Upper lobe of left lung (tissue), 6 donors: ENCODE results near the gene FGF3. TPM values are rescaled to one million over a fixed set of nuclear protein-coding genes. Genes with fewer than 3 reads are reported as not detected.

Experiments used
- ATAC-seq, 2 donors: fragments of 200-7000 bp; cut with Tn5 transposase; one replicate each; pipeline ENCODE4 v1.9.1; 2022; ENCODE audit warnings: mild to moderate bottlenecking in 2 of 2, moderate library complexity in 2 of 2; ENCODE audit not compliant: low FRiP score in 2 of 2
- DNase-seq, 2 donors: peaks; one replicate each; pipeline ENCODE4 v3.0.0-alpha.2; 2019 to 2020
- H3K27ac ChIP-seq, 4 donors: fragments of 200-600 bp; sonication (generic); one replicate each; pipeline ENCODE4 v1.5.1; 2016 to 2019
- H3K27me3 ChIP-seq, 4 donors: fragments of 200-600 bp; sonication (generic); one replicate each; pipeline ENCODE4 v1.5.1; 2017 to 2019
- H3K36me3 ChIP-seq, 4 donors: fragments of 200-600 bp; sonication (generic); one replicate each; pipeline ENCODE4 v1.5.1; 2016 to 2019
- H3K4me1 ChIP-seq, 4 donors: fragments of 200-600 bp; sonication (generic); one replicate each; pipeline ENCODE4 v1.5.1; 2018 to 2019
- H3K4me3 ChIP-seq, 4 donors: fragments of 200-600 bp; sonication (generic); one replicate each; pipeline ENCODE4 v1.5.1; 2017 to 2019; ENCODE audit warnings: mild to moderate bottlenecking in 2 of 4, moderate library complexity in 1 of 4
- H3K9me3 ChIP-seq, 4 donors: fragments of 200-600 bp; sonication (generic); one replicate each; pipeline ENCODE4 v1.5.1; 2018 to 2019
- EP300 ChIP-seq, 4 donors: sonication (generic); formaldehyde crosslinking; IDR thresholded peaks; one replicate each; pipeline ENCODE4 v1.5.1; 2017; ENCODE audit warnings: antibody characterized with exemption in 4 of 4, control low read depth in 2 of 4
- POLR2A ChIP-seq, 4 donors: fragments of 450-650 bp; IDR thresholded peaks; one replicate each; pipeline ENCODE4 v1.5.1; 2016 to 2017; ENCODE audit warnings: antibody characterized with exemption in 4 of 4, mild to moderate bottlenecking in 2 of 4
- POLR2AphosphoS5 ChIP-seq, 2 donors: sonication (generic); formaldehyde crosslinking; IDR thresholded peaks; one replicate each; pipeline ENCODE4 v1.5.1; 2017; ENCODE audit warnings: antibody characterized with exemption in 2 of 2
- WGBS, 2 donors: methylation state at CpG; one replicate each; pipeline ENCODE4 v1.1.5; 2017 to 2018; 5-methylcytosine and 5-hydroxymethylcytosine counted together
- total RNA-seq, 6 donors: library from RNA; depleted of rRNA in 4 of 6; stranded (reverse); fragments of >200 nt in 4 of 6; gene quantifications; one replicate each; pipeline versions ENCODE4 v1.1.0 to v1.2.1, GENCODE V29; 2016 to 2021
- TF ChIP-seq, protein P1 (sequence below), 6 experiments: fragments of 450-650 bp in 4 of 6; fragments of 200-600 bp in 2 of 6; sonication (generic) in 2 of 6; IDR thresholded peaks; one replicate each; pipeline ENCODE4 v1.5.1; 2016 to 2019; ENCODE audit warnings: antibody characterized with exemption in 6 of 6
- donor health status: DM: no; HTN: no; CAD: no; lungs with moderate emphysema.
- donor health status: DM: no; HTN: yes; CAD: no; lungs with severe emphysema.

The FGF3 gene
- total RNA-seq, 6 donors from 2014 or later, result not detected

DNA sequence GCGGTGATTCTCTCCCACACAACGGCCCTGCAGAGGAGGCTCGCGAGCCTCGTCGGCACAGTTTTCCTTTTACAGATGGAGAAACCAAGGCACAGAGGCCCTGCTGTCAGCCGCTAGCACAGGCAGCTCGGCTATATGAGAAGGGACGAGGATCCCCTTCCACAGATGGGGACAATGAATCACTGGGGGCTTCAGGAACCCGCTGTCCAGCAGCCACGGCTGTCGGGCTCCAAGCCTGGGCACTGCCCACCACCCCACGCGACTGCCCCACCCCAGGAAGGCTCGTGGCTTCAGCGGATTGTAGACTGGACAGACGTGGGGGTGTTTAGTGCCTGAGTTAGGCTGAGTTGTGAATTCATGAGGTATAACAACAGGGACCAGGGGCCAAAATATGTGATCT lies 17.2 kb upstream of the FGF3 start:
- no peak for ATAC-seq
- H3K9me3 ChIP-seq, result no peaks in the 10 kb centered on the region
- H3K4me1 ChIP-seq, result no peaks in the 10 kb centered on the region
- H3K4me3 ChIP-seq, result no peak overlapping the region
- no peak overlapping the region for H3K27ac ChIP-seq
- 81 to 83% methylated on average over 10 to 17 of the region's 17 CpGs for WGBS, 2 donors
- no peaks in the 10 kb centered on the region for H3K27me3 ChIP-seq
- no peak for DNase-seq
- no peaks in the 10 kb centered on the region for H3K36me3 ChIP-seq
- TF ChIP-seq EP300 (IDR thresholded peaks at IDR 0.05) (no peak), POLR2AphosphoS5 (IDR thresholded peaks at IDR 0.05) (no peak)

DNA sequence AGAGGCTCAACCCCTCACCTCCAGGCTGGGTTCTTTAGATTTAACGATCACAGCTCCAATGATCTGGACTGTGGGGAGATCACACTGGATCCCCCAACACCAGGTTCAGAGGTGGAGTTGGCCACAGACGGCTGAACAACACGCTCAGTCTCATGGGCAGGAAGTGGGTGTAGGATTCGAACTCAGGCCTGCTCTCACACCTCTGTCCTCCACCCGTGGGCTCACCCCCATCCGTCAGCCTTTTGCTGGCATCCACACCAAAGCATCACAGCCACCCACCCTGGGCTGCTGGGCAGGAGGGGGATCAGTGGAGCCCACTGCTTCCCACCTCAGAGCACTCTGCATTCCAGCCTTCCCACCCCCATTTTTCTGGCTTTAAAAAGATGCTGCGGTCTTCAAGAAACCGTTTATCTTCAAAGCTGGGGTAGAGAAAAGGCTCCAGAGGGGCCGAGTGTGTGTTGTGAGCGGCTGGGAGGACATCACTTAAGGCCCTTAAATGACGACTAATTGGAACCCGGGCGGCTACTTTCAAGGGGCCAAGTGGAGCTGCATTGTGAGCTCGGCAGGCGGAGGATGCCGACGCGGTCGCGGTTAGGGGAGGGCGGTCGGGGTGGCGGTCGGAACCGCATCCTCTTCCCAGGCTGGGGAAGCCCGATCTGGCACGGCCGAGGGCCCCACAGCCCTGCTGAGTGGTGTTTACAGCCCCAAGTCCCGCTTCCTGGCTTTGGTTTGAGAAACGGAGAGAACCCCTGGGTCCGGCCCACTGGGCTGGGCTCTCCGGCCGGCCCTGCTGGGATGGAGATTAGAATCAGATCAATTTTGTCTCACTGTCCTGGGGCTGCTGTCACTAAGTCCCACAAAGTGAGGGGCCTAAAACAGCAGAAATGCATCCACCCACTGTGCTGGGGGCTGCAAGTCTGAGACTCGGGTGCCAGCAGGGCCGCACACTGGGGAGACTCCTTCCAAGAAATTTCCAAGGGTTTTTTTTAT lies 15.9 kb upstream of the FGF3 start:
- 33 to 82% methylated on average over 9 to 28 of the region's 35 CpGs for WGBS, 2 donors
- H3K9me3 ChIP-seq, result no peaks in the 10 kb centered on the region
- H3K27me3 ChIP-seq, result no peaks in the 10 kb centered on the region
- no peaks in the 10 kb centered on the region for H3K4me1 ChIP-seq
- ATAC-seq, result no peak
- no peak overlapping the region for H3K4me3 ChIP-seq
- no peak overlapping the region for H3K27ac ChIP-seq
- no peak for DNase-seq
- TF ChIP-seq POLR2A (IDR thresholded peaks at IDR 0.05), result no peak
- TF ChIP-seq, protein P1, sequence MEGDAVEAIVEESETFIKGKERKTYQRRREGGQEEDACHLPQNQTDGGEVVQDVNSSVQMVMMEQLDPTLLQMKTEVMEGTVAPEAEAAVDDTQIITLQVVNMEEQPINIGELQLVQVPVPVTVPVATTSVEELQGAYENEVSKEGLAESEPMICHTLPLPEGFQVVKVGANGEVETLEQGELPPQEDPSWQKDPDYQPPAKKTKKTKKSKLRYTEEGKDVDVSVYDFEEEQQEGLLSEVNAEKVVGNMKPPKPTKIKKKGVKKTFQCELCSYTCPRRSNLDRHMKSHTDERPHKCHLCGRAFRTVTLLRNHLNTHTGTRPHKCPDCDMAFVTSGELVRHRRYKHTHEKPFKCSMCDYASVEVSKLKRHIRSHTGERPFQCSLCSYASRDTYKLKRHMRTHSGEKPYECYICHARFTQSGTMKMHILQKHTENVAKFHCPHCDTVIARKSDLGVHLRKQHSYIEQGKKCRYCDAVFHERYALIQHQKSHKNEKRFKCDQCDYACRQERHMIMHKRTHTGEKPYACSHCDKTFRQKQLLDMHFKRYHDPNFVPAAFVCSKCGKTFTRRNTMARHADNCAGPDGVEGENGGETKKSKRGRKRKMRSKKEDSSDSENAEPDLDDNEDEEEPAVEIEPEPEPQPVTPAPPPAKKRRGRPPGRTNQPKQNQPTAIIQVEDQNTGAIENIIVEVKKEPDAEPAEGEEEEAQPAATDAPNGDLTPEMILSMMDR (IDR thresholded peaks at IDR 0.05), result no peak
- no peak for TF ChIP-seq POLR2AphosphoS5 (IDR thresholded peaks at IDR 0.05)
- TF ChIP-seq EP300 (IDR thresholded peaks at IDR 0.05), result no peak
- H3K36me3 ChIP-seq, result no peaks in the 10 kb centered on the region

DNA sequence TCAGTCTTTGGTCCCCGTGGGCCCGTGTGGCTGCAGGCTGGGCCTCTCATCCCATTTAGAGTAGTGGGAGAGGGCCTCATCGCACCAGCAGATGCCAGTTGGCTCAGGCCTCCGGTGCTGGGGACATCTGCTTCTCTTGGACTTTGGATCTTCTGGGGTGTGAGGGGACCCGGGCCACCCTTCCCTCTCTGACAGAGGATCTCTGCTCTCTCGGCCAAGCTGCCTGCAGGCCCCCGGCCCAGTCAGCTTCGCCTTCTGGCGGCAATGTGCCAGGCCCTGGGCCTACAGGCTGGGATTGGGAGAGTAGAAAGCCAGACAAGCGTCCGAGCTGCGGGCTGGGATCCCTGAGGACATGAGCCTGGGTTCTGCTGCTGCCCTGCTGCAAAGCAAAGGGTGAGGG lies 15.0 kb upstream of the FGF3 start:
- Histone ChIP-seq H3K4me1 (no peaks in the 10 kb centered on the region), H3K9me3 (no peaks in the 10 kb centered on the region), H3K27me3 (no peaks in the 10 kb centered on the region), H3K36me3 (no peaks in the 10 kb centered on the region), H3K4me3 (no peak overlapping the region), H3K27ac (no peak overlapping the region)
- ATAC-seq (no peak), DNase-seq (no peak)
- TF ChIP-seq, protein P1 (IDR thresholded peaks at IDR 0.05), result no peak
- TF ChIP-seq EP300 (IDR thresholded peaks at IDR 0.05) (no peak), POLR2A (IDR thresholded peaks at IDR 0.05) (no peak), POLR2AphosphoS5 (IDR thresholded peaks at IDR 0.05) (no peak)
- 82 to 89% methylated on average over 4 to 12 of the region's 12 CpGs for WGBS, 2 donors

DNA sequence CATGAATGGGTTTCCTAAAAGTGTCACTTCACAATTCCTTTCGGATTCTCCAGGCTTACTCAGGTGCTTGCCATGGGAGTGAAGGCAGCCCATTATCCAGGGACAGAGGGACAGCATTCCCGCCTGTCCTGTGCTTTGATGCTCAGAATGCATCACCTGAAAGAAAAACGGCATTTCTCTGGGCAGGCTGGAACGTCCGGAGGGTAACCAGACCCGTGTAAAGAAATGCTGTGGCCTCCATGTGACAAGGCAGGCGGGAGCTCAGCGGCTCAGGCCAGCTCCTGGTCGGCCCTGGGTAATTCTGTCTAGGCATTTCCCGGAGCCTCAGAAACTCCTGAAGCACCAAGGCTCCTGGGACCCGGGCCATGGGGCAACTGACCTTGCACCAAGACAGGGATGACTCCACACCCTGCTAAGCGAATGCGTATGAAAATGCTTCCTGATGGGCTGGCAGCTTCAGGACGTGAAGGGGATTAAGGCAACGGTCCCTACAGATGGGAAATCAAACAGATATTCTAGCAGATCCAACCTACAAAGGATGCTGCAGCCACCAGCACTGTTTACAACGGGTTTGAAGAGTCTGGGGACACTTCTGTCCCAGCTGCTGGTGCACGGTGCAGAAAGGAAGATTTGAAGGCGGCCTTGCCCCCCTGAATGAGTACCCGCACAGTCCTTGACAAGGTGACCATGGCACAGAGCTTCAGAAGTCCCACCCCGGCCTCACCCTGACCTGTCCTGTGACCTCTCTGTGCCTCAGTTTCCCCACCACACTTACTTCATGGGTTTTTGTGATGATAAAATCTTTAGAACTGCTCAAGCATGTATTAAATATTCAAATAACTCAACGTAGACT lies 13.6 kb upstream of the FGF3 start:
- Histone ChIP-seq H3K27ac (no peak overlapping the region), H3K36me3 (no peaks in the 10 kb centered on the region), H3K4me1 (no peaks in the 10 kb centered on the region), H3K9me3 (peaks cover 0 to 2% (median 0%) of the 10 kb centered on the region in 4 donors), H3K27me3 (no peaks in the 10 kb centered on the region), H3K4me3 (no peak overlapping the region)
- 40 to 43% methylated on average over 12 to 21 of the region's 21 CpGs for WGBS, 2 donors
- ATAC-seq (peak; percentile 8 to 12), DNase-seq (no peak)
- TF ChIP-seq POLR2A (IDR thresholded peaks at IDR 0.05), result no peak
- TF ChIP-seq EP300 (IDR thresholded peaks at IDR 0.05), result no peak

DNA sequence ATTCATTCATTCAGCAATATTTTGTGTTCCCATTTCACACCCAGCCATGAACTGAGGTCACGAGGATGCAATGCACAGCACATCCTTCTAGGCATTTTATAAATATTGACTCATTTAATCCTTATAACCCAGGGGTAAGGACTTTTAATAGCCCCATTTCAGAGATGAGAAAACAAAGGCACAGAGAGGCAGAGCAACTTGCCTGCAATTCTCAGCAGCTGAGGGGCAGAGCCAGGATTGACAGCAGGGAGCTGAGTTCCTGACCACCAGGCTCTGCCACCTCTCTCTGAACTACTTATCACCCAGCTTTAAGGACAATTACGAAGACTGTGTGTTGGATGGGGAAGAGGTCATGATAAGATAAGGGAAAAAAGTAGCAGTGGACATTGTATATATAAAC lies 12.8 kb upstream of the FGF3 start:
- 61 to 63% methylated on average over 2 of the region's 2 CpGs for WGBS, 2 donors
- no peak overlapping the region for H3K27ac ChIP-seq
- H3K9me3 ChIP-seq, result peaks cover 0 to 8% (median 0%) of the 10 kb centered on the region in 4 donors
- DNase-seq, result no peak
- H3K4me3 ChIP-seq, result no peak overlapping the region
- H3K36me3 ChIP-seq, result no peaks in the 10 kb centered on the region
- ATAC-seq, result no peak
- H3K4me1 ChIP-seq, result no peaks in the 10 kb centered on the region
- no peak for TF ChIP-seq POLR2AphosphoS5 (IDR thresholded peaks at IDR 0.05)
- TF ChIP-seq POLR2A (IDR thresholded peaks at IDR 0.05), result no peak
- no peaks in the 10 kb centered on the region for H3K27me3 ChIP-seq

DNA sequence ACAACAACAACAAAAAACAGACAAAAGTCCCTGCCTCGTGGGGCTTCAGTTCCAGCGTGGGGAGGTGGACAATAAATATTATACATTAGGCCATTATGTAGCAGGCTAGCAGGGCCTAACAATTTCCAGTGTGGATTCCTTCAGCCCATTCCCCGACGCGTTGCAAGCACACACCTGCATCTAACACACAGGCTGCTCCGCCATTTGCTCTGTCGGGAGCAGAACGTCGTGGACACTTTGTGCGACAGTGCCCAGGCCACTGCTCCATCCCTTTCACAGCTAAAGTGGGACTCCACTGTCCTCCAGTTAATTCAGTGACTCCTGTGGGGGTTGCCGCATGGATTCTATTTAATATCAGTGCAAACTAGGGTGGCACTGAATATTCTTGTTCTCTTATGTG lies 10.9 kb upstream of the FGF3 start:
- DNase-seq (no peak), ATAC-seq (no peak)
- H3K36me3 ChIP-seq, result no peaks in the 10 kb centered on the region
- no peak for TF ChIP-seq POLR2A (IDR thresholded peaks at IDR 0.05)
- TF ChIP-seq, protein P1 (IDR thresholded peaks at IDR 0.05), result no peak
- TF ChIP-seq POLR2AphosphoS5 (IDR thresholded peaks at IDR 0.05), result no peak
- TF ChIP-seq EP300 (IDR thresholded peaks at IDR 0.05), result no peak
- H3K4me3 ChIP-seq, result no peak overlapping the region
- no peaks in the 10 kb centered on the region for H3K27me3 ChIP-seq
- WGBS, 2 donors, result 84 to 89% methylated on average over 11 of the region's 11 CpGs
- peaks cover 0 to 8% (median 0%) of the 10 kb centered on the region in 4 donors for H3K9me3 ChIP-seq
- H3K27ac ChIP-seq, result no peak overlapping the region
- no peaks in the 10 kb centered on the region for H3K4me1 ChIP-seq
